GM19397 (cell line): ENCODE measurements around the gene ZNF423.

Experiments
- ATAC-seq: cut with Tn5 transposase; IDR thresholded peaks from one replicate; pipeline ENCODE4 v1.9.1; 2021; ENCODE audit warnings: mild to moderate bottlenecking, moderate library complexity; ENCODE audit not compliant: unreplicated experiment

The ZNF423 gene

DNA sequence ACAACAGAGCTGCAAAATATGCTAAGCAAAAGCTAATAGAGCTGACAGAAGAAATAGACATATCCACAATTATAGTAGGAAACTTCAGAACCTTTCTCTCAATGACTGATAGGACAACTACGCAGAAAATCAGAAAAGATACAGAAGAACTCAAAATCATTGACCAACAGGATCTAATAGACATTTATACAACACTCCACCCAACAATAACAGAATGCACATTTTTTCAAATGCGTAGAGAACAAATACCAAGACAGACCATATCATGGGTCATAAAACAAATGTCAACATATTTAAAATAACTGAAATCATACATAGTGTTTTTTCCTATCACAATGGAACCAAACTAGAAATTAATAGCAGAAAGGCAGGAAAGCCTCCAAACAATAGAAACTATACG lies 244.9 kb downstream of the ZNF423 start:
- no peak for ATAC-seq

DNA sequence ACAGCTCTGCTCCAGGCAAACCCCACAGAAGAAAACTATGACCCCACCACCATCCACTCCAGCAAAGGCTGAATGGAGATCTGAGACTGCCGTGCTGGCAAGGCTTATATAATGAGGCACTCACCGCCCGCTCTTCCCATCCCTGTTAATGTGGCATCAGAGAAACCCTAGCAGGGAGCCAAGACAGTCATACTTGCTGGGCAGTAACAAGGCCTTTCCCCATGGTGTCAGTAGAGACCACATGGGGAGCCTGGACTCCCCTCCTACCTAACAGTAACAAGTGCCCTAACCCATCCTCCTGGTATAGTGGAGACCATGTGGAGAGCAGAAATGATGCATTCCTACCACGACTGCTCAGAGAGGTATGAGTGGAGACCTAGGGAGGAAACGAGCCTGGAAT lies 247.1 kb downstream of the ZNF423 start:
- no peak for ATAC-seq

DNA sequence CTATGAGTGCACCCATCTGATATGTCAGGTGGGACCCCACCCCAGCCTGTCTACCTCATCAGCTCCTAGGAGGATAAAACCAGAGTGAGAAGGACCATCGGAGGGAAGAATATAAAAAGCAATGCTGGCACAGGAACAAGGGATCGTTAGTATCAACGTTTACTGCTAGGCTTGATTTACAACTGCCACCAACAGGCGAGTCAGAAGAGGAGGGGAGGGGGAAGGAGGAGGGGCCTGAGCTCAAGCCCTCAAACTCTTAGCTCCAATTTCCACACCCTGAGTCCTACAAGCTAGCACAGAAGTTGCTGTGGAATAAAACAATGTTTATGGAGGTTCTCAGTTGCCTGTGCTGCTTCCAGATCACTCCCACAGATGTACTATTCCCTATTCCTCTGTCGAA lies 247.8 kb downstream of the ZNF423 start:
- no peak for ATAC-seq

DNA sequence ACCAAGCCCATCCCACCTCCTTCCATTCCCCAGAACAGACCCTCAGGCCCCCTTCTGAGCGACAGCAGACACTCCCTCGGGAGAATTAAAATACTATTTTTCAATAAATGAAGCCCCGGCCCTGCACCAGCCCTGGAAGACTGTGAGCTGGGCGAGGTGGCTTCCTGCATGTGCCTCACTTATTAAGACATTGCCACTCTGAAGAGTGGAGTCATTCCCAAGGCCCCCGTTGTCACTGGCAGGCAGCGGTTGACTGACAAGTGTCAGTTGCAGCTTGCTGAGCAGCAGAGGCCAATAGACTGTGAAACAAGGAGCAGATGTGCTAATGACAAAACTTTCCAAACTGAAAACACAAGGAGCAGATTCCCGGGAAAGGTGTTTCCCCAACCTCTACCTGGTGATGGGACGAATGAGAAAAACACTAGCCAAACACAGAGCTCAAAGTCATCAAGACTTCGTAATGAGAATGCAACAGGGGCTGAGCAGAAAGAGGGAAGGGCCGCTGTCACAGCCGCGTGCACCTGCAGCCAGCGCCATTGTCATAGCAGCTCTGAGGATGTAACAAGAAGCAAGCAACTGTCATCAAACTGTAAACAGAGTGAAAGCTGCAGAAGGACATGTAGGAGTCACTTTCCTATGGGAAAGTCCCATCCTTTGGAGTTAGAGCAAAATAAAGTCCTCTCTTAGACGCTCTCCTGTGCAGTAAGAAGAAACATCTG lies 250.2 kb downstream of the ZNF423 start:
- no peak for ATAC-seq

DNA sequence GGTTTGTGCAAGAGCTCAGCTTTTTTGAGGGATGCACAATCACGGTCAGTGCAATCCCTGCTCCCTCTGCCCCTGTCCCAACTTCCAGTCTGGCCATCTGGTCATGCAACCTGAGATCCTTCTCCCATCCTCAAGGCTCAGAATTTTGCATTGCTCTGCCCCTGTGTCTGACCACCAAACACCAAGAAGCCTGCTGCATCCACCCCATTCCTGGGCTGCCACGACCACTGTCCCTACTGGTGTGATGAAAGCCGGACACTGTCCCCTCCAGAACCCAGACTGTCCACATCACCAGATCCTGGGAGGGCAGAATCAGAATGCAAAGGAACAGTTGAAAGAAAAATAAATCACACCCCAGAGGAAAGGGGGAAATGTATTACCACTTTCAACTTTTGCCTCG lies 251.3 kb downstream of the ZNF423 start:
- ATAC-seq, result no peak

DNA sequence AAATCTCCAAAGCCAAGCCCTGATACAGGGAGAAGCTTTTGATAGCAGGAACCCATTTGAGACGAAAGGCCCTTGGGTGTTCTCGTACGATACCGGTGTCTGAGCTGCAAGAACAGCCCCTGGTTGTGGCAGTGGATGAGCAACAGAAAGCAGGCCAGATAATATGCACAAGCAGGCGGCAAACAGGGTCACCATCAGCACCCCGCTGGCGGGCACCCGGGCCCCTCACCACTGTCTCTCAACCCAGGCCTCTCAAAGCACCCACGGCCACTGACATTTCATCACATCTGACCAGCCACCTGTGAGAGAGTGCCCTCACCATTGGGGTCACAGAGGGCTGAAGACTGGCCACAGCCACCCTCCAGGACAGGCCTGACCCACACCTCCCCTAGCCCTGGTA lies 252.0 kb downstream of the ZNF423 start:
- no peak for ATAC-seq

DNA sequence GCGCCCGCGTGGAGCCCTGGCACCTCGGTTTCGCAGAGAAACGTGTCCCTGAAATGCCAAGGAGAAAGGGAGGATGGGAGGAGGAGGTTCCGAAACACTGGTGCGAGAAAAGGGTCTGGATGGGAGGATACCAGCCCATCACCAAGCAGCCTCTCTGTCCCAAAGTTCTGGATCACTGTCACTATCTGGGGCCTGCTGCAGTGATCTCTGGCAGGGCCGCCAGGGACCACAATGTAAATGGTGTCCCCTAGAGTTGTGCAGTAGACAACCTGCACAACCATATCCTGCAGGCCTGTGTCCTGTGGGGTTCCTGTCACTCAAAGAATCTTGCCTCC lies 253.0 kb downstream of the ZNF423 start:
- ATAC-seq, result no peak

DNA sequence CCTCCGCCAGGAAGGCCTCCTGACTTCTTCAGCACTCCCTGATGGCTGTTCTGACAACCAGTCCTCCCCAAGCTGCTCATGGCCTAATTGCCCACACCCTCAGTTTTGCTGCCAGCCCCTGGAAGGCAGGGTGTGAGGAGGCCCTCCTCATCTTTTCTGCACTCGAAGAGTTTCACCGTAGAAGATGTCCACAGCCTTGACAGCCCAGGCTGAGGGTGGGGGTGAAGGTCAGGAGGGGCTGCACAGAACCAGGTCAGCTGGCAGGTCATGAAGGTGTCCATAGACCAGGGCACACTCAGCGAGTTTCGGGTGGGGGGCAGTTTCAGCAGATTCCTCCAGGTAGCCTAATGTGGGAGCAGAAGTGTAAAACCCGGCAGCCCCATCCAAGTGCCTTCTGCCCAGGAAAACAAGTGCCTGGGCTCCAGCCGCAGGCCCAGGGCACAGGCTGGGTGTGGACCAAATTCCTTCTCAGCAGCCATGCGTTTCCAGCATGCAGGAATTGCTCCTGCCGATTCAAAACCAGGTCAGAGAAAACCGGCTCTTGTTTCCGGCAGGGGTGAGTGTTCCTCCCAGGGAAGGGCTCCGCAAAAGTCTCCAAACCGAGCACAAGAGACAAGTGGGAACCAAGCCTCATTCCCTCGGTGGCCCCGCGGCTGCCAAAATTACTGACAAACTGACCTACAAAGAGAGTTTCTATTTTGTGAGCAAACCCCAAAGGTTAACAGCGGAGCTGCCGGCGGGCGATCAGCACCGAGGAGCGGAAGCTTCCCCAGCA lies 253.5 kb downstream of the ZNF423 start:
- ATAC-seq, result no peak

DNA sequence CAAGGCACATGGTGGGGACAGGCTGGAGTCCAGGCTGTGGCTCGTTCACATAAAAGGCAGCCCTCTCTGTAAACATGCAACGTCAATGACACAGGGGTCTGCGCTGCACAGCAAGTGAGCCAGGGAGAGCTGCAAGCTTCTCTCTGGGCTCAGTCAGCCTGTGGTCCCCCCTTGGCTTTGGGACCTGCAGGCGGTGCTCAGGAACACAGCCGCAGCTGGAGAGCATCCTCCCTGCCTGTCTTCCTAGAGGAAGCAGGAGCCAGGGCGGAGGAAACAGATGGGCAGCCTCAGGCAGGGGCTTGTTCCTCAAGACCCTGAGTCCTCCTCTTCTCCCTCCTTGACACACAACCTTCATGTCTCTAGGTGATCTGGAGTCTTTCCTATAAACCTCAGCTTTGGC lies 254.3 kb downstream of the ZNF423 start:
- ATAC-seq, result no peak

DNA sequence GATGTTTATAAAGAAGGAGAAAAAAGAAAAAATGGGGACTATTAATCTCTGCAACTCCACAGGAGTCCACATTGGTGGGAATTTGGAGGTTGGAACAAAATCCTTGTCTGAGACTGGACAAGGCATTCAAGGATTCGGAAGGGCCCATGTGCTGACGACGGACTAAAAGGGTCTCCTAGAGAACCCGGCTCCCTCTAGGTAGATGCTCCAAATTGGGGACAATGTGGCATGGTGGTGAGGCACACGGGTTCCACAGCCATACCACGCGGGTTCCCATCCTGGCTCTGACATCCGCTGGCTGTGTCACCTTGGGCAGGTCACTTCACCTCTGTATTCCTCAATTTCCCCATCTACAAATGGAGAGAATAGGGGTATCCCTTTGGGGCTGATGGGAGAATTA lies 254.9 kb downstream of the ZNF423 start:
- ATAC-seq, result no peak

DNA sequence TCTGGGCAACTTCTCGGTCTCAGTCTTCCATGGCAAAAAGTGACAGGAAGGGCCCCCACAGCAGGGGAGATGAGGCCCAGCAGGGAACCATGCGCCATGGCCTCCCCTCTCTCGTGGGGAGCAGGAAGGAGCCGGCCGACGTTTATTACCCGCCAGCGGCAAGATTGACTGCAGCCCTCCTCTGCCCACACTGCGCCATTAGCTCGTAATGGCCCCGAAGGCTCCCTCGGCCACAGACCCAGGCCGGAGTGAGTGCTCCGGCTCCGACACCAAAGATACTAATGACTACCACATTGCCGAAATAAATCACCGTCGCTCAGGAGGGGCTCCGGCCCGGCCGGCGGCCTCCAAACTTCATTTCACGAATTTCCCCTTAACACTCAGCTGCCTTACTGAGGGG lies 255.4 kb downstream of the ZNF423 start:
- no peak for ATAC-seq

DNA sequence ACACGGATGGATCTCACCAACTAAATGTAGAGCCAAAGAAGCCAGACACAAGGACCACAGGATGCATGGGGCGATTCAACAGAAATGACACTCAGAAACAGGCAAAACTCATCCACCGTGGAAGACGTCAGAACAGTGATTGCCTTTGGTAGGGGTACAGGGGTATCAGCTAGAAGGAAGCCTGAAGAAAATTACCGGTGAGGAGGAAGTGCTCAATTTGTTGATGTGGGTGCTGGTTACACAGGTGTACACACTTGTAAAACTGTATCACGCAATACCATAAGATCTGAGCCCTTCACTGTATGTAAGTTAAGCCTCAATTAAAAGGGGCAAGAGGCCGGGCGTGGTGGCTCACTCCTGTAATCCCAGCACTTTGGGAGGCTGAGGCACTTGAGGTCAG lies 256.2 kb downstream of the ZNF423 start:
- ATAC-seq, result no peak

DNA sequence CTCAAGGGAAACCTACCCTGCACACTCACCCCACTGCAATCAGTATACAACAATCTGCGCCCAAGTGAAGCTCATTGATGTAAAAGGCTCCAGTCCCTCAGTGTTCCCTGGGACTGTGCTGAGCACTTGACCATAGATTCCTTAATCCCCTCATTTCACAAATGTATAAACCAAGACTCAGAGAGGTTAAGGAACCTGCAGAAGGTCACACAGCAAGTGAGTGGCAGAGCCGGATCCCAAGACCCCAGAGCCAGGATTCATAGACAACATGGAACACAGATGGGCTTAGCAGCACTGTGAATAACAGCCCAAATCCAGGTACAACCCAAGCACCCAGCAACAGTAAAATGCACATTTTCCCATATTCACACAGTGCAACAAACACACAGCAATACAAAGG lies 256.6 kb downstream of the ZNF423 start:
- no peak for ATAC-seq

DNA sequence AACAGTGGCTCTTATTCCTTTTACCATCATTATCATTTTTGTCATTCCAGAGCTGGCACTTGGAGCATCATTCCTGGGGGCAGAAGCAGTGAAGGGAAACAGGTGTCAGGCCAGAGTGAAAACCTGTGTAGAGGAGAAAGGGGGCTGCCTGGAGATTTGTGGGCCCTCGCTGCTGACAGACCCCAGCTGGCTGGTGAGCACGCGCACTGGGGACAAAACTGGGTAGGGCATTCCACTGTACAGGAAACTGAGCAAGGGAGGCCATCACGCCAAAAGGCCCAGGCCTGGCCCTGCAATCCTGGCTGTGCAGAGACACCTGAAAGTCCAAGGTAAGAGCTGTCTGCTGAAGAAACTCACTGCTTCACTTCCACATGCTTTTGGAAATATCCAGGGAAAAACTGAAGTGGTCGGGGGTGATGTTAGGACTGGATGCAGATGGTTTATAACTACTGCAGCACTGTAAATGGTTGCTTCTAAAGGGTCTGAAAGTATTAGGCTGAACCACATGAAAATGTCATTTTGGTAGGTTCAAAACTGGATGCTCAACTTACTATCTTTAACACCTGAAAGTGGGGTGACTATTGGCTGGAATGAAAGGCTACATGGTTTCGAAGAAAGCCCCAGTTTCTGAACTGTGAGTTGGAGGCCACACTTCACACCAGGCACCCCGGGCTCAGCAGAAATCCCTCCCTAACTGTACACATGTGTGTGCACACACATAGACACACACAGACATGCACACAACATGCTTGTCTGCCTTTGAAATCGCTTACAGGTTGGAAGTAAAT lies 257.3 kb downstream of the ZNF423 start:
- no peak for ATAC-seq

DNA sequence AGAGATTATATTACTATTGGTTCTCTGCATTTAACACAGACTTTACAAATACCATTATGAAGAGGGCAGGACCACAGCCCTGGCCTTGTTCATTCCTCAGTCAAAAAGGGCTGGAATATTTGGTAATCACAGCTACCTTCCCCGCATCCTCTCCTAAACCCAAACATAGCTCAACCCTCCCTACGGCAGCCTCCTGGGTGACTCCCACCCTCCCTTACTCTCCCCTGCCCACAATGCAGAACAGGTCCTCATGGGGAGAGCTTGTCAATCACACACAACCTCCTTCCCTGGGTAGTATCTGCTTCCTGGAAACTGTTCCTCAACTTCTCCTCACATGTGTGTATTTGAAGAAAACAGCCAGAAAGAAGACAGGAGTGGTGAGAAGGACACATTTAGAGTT lies 258.1 kb downstream of the ZNF423 start:
- no peak for ATAC-seq

DNA sequence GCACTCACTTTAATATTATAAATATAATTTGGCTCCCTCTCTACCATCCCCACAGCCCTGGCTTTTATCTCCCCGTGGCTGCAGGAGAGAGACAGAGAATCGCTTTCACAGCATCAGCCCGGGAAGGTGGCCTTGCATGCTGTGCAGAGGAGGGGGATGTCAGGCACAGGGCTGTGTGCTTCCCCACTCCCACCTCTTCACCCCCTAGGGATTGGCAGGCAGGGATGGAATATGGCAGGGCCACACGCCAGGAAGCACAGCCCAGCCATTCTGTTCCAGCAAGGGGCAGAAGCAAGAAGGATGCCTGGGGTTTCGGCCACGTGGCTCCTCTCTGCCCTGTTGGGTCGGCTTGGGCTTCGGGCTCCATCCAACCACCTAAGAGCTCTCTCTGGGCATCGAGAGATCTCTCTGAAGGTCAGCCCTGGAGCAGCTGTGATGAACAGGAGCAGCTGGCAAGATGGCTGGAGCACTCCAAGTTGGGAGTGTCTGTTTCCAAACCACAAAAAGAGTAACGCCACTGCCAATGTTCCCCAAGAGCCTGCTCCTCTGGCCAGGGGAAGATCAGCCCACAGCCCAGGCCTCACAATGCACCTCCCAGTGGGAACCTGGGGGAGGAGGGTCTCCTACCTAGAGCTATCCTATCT lies 259.1 kb downstream of the ZNF423 start:
- ATAC-seq, result no peak

DNA sequence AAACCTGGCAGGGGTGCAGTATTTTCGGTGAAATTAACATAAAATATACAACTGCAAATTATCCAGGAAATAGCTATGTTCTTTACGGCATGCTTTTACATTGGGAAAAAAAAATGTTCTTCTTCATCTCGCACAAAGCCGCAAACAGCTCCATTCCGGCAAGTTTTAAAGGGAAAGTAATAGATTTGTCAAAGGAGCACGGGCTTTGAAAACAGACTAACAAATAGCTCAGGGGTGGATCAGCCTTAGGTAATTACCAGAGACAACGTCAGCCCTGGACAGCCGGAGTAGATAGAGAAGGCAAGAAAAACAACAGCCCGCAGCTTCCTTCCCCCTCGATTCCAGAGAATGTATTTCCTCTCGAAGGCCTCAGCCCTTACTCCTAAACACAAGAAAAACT lies 259.8 kb downstream of the ZNF423 start:
- ATAC-seq, result no peak

DNA sequence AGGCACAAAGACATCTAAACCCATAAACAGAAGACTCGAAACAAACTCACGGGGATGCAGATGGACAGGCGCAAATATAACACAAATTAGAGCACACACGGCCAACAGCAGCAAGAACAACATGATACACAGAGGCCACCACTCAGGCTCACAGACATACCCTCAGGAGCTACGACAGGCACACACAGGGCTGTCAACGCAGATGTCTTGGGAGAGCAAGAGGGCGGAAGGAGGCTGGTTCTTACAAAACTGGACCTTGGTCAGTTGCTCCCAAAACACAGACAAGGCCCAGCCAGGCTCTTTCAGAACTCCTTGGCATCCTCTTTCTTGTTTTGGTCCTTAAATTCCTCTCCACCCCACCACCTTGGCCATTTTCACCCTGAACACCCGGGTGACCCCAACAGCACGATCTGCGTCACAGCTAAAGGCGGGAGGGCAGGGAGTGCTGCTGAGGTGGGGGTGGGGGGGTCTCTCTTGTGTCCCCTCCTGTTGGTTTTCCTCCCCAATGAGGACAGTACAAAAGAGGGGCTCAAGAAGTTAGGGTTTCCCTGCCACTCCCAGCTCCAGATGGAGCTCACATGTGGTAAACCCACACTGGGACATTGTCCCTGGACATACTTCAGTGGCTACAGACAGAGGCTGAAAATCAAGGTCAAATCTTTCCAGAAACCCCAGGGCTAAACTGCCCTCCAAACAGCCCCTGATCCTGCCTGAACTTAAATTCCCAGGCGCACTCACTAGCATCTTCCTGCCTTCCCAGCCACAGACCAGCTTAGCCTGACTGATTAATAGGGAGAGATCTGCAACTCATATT lies 261.0 kb downstream of the ZNF423 start:
- no peak for ATAC-seq

DNA sequence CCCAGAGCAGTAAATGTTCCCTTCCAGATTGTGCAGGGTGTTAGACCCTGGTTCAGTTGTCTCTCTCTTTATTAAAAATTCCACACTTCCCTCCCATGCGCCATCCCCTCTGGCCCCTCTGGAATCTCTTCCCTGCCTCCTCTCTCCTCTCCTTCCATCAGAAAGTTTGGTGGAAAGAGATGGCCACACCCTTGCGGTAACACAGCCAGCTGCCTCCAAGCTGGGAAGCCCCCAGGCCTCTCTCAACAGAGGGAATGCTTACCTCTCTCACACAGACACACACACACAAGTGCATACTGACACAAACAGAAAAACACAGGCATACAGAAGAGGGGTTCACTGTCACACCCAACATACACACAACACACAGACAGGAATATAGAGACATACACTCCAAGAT lies 261.8 kb downstream of the ZNF423 start:
- no peak for ATAC-seq

DNA sequence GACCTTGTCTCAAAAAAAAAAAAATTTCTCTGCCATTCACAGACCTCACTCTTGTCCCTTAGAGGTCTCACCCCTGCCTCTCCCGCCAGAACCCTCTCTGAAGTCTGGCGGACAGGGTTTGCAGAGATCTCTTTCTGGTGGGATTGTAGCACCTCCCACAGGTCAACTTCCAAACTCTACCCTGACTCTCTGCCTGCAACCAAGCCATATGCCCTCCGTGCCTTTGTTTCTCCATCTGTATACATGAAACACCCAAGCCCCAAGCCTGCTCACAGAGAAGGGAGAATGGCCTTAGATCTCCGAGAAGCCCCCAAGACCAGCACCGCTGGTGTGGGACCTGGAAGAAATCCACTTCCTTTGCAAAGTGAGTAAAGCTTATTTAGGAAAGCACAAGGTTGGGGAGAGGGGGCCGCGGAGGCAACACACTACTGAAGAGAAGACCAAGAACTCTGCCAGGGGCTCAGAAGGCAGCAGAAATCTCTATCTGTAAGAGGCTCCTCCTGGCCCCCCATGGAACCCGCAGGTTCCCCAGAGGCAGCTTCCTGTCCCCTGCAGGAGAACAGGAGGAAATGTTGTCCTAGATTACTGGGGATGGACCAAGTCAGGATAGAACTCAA lies 262.4 kb downstream of the ZNF423 start:
- ATAC-seq, result no peak
